Hematopoietic multipotent progenitor cell treated with erythropoietin and hydrocortisone succinate and interleukin-3 and kit ligand, for 17 days (in vitro differentiated cells): Measurements from ENCODE around the gene STIM2.
"Not testable (repeated sequence)": the region's sequence is repeated elsewhere in the genome, so short reads cannot be mapped to it uniquely, and the experiment has no call there.

Experiments used
- DNase-seq: peaks from one replicate; pipeline ENCODE4 v3.0.0-alpha.2; 2015; ENCODE audit warnings: low spot score

Gene STIM2

DNA sequence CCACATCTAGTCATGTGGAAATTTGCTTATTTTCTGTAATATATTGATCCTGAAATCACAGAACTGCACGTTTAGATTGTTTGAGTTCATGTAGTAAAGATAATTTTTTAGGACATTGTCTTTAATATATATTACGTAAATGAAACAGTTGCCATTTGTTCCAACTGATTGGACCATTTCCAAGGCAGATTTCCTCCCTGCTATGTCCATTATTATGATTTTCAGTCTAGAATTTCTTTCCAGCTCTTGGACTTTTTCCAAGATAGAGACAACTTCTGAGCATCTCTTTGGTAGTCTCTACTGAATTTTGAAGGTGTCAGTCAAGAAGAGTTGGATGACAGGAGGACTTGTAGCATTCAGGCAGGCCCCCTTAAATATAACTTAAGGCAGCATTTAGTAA is 94.6 kb downstream of the STIM2 start:
- no peak for DNase-seq

GRCh38 chr4:26958925-26959653 is 98.4 kb downstream of the STIM2 start:
- no peak for DNase-seq

GRCh38 chr4:26959654-26960047 is 99.0 kb downstream of the STIM2 start:
- no peak for DNase-seq

DNA sequence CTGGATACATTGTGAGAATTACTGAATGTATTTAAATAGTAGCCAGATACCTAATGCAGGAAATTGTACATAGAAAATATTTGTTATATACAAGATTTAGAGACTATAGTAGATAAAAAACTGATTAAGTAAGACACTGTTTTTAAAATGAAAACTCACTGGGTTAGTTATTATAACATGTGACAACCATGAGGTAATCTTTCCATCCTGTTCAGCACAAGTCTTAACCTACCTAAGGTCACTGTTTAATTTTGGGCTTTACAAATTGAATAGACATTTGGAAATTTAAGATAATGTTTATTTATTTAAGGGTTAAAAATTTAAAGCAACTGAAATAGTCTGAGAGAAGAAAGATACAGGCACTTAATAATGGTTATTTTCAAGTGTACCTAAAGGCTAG is 102.1 kb downstream of the STIM2 start:
- no peak for DNase-seq

- DNase-seq = no peak
These were observed 103.9 kb downstream of the STIM2 start for GRCh38 chr4:26964512-26964911.

DNA sequence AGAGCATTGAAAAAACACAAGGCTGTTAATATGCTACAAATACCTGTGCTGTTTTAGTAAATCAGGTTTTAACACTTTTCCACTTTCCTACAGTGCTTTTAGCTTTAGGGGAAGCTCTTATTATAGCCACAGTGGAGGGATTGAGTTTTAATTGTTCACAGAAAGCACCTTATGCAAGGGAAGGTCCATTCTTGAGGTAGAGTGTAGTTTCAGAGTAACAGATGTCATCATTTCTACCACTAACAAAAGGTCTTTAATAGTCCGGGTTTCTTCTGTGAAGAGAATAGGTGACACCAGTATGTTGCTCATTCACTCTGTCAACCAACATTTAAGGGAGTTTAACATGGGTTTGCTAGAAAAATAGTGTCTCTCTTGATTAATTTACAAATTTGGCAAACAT is 104.4 kb downstream of the STIM2 start:
- no peak for DNase-seq

DNA sequence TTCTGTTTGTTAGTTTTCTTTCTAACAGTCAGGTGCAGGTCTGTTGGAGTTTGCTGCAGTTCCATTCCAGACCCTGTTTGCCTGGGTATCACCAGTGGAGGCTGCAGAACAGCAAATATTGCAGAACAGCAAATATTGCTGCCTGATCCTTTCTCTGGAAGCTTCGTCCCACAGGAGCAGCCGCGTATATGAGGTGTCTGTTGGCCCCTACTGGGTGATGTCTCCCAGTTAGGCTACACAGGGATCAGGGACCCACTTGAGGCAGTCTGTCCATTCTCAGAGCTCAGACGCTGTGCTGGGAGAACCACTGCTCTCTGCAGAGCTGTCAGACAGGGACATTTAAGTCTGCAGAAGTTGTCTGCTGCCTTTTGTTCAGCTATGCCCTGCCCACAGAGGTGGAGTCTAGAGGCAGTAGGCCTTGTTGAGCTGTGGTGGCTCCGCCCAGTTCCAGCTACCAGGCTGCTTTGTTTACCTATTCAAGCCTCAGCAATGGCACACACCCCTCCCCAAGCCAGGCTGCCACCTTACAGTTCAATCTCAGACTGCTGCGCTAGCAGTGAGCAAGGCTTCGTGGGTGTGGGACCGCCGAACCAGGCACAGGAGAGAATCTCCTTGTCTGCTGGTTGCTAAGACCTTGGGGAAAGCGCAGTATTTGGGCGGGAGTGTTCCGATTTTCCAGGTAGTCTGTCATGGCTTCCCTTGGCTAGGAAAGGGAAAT is 115.0 kb downstream of the STIM2 start:
- not testable (repeated sequence) for DNase-seq

- DNase-seq = no peak
These were observed 117.9 kb downstream of the STIM2 start for GRCh38 chr4:26978387-26979053.

GRCh38 chr4:26984896-26985295 is 124.3 kb downstream of the STIM2 start:
- DNase-seq = no peak

DNA sequence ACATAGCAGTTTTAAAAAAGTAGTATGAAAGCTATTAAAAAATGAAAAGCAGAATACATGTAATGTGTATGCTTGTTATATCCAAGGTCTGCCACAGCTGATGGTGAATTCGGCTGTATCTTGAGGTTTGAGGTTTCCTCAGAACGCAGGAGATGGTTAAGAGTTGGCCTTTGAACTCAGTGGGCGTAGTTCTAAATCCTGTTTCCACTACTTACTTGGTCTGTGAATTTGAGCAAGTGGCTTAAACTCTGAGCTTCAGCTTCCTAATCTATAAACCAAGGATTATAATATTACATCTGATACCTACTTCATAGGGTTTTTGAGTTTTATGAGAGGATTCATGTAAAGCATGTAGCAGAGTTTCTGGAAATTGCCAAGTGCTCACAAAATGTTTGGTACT is 125.2 kb downstream of the STIM2 start:
- DNase-seq = no peak

DNA sequence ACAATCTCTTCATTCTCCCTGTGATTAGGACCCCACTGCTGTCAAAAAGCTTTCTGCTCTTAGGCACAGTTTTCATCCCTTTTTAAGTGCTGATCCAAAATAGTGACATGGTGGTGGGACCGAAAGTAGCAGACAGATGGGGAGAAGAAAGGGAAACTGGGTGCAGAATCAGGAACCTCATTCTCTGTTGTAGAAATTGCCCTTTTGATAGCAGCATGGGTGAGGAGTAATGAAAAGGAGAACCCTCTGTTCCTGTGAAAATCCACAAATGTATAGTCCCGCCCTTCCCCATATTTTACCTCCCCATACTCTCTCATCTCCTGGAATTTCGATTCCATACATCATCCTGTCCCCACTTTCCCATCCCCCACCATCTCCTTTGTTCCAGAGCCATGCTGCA is 126.5 kb downstream of the STIM2 start:
- DNase-seq = no peak

DNA sequence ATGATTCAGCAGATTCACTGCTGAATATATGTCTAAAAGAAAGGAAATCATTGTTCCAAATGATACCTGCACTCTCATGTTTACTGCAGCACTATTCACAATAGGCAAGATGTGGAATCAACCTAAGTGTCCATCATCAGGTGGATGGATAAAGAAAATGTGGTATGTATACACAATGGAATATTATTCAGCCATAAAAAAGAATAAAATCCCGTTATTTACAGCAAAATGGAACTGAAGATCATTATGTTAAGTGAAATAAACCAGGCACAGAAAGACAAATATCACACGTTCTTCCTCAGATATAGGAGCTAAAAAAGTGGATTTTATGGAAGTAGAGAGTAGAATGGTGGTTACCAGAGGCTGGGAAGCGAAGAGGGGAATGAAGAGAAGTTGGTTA is 130.4 kb downstream of the STIM2 start:
- no peak for DNase-seq

DNA sequence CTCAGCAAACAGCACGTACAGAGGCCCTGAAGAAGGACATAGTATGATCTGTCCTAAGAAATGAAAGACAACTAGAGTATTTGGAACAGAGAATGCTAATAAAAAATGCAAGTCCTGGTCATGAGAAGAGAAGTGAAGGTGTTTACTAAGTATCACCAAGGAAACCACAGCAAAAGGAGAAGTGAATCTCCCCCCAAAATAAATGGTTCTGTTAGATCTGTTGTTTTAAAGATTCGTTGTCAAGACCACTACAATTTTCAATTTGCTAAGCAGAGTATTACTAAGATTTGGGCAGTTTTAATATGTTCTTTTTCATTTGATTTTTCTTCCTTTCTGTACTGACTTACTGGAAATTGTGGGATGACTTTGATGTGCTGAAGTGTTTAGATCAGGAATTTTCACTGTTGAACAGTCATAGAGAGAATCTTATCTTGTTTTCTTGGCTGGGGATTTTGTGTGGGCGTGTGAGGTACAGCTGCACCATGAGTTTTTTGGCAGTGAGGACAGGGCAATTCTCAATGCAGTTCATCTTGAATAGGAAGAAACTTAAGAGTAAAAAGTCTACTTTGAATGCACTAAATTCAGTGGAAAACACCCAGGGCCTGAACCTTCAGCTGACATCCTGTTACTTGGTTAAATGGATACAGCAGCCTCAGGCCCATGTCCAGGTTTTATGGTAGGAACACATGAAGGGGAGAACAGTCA is 132.2 kb downstream of the STIM2 start:
- DNase-seq = no peak

GRCh38 chr4:26993539-26993938 is 132.9 kb downstream of the STIM2 start:
- no peak for DNase-seq

DNA sequence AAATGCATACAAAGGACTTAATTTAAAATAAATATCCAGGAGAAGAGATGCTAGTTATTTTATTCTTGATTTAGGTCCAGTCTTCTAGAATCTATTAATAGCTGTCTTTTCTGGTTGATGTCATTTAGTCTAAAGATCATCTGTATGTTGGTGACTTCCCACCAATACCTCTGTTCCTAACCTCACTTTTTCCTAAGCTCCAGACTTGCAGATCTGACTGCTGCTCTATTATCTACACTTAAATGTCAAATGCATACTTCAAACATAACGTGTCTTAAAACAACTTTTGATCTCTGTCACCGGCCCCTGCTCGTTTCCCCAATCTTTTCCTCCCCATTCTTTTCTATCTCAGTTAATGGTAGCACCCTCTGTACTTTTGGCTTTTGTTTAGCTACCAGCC is 133.3 kb downstream of the STIM2 start:
- DNase-seq = no peak

- DNase-seq = no peak
These were observed 134.7 kb downstream of the STIM2 start for GRCh38 chr4:26995316-26995715.

DNA sequence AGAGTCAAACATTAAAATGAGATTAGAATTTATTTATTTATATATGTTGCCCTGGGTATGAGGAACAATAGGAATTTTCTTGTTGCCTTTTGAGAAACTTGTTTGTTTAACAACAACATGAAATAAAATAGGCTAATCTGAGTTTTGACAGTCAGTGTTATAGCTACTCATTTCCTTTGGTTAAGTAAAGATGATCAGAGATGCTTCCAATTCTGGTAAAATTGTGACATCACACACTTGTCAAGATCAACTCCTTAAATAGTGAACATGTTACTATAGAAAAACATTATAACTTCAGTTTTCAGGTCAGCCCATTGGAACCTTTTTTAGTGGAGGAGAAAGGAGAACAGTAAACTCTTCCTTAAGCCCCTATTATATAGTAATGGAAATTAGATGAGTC is 136.1 kb downstream of the STIM2 start:
- no peak for DNase-seq

GRCh38 chr4:26999689-27000088 is 139.0 kb downstream of the STIM2 start:
- no peak for DNase-seq

- no peak for DNase-seq
These were observed 139.5 kb downstream of the STIM2 start for GRCh38 chr4:27000122-27000521.

DNA sequence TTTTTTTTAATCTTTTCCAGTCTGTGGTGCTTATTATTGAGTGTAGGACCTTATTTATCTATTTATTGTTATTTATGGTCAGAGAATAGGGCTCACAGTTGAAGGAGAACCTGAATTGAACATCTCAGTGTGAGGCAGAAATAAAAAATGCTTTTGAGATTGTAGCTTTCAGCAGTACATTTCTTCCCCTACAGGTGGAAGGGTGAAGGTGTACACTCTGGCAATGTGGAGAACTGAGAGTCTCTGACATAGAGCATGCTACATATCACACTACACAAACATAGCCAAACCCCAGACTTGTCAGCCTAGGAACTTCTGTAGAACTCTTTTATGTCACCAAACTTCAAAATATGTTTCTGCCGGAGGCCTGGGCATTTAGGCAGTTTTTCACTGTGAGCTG is 140.2 kb downstream of the STIM2 start:
- DNase-seq = no peak

DNA sequence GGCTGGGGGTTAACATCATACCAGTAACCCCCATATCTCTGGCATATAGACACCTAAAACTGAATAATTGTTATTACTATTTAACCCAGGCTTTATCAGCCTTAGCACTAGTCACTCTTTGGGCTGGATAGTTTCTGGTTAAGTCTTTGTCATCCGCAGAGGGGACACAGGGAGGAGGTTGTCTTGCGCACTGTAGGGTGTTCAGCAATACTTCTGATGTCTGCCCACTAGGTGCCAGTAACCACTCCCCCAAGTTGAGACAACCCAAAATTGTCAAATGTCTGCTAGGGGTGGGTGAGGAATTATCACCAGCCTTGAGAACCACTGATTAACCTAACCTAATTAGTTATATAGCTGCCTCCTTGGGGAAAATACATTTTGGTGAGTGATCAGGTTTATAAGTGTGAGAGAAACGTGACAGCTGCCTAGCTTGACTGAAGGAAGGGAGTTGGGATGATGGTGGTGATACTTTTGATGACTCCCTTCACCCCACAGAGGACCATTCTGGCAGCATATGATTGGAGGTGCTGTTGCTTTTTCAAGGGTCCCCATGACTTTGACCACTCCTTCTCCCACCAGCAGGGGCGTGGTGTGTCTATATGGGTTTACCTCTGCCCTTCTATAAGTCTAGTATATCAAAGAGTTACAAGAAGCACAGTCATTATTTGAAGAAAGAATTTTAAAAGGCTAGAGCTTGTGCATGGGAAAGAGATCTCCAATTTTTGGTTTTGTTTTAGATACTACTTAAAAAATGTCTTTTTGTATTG is 140.9 kb downstream of the STIM2 start:
- DNase-seq = no peak

DNA sequence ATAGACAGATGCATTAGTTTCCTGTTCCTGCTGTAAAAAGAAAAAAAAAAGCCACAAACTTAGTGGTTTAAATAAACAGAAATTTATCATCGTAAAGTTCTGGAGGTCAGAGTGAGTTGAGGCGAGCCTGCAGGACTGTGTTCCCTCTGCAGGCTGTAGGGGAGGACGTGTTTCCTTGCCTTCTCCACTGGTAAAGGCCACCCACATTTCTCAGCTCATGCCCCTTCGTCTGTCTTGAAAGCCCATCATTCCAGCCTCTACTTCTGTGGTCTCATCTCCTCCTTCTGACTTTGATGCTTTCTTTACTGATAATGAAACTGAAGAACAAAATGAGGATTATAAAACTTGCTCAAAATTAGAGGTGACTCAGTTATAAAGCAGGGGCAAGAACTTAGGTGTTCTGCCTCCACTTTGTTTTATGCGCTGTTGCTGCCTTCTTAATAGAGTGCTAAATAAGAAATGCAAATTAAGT is 143.0 kb downstream of the STIM2 start:
- DNase-seq = no peak
